ENCODE results near the gene PARD3.

- TF ChIP-seq, protein P1, sequence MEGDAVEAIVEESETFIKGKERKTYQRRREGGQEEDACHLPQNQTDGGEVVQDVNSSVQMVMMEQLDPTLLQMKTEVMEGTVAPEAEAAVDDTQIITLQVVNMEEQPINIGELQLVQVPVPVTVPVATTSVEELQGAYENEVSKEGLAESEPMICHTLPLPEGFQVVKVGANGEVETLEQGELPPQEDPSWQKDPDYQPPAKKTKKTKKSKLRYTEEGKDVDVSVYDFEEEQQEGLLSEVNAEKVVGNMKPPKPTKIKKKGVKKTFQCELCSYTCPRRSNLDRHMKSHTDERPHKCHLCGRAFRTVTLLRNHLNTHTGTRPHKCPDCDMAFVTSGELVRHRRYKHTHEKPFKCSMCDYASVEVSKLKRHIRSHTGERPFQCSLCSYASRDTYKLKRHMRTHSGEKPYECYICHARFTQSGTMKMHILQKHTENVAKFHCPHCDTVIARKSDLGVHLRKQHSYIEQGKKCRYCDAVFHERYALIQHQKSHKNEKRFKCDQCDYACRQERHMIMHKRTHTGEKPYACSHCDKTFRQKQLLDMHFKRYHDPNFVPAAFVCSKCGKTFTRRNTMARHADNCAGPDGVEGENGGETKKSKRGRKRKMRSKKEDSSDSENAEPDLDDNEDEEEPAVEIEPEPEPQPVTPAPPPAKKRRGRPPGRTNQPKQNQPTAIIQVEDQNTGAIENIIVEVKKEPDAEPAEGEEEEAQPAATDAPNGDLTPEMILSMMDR (IDR thresholded peaks at IDR 0.05 in 2 of 3, conservative IDR thresholded peaks at IDR 0.05 in 1 of 3; ENCODE audit: borderline replicate concordance in 1 of 3, insufficient read depth in 1 of 3, low read depth in 2 of 3, low read length in 2 of 3): no peak
- no peak for TF ChIP-seq POLR2A (IDR thresholded peaks at IDR 0.05; ENCODE audit: borderline replicate concordance, extremely low read depth, insufficient read depth, insufficient read length)
Observed at GRCh38 chr10:34815185-34816084, at the start of gene PARD3.

Measured in HCT116 (cell line).